Activated CD4-positive, alpha-beta T cell treated with anti-CD3 and anti-CD28 coated beads, Interleukin-2, amount 50 U/mL, for 48 hours (primary cell): ENCODE results near the gene ZNF92.
A peak's percentile ranks its signal among the peaks of the same experiment; 100 is the strongest.

Experiments
- DNase-seq, 2 experiments: peaks; one replicate each; pipeline ENCODE4 v3.0.0-alpha.2; 2020

ZNF92 gene

DNA sequence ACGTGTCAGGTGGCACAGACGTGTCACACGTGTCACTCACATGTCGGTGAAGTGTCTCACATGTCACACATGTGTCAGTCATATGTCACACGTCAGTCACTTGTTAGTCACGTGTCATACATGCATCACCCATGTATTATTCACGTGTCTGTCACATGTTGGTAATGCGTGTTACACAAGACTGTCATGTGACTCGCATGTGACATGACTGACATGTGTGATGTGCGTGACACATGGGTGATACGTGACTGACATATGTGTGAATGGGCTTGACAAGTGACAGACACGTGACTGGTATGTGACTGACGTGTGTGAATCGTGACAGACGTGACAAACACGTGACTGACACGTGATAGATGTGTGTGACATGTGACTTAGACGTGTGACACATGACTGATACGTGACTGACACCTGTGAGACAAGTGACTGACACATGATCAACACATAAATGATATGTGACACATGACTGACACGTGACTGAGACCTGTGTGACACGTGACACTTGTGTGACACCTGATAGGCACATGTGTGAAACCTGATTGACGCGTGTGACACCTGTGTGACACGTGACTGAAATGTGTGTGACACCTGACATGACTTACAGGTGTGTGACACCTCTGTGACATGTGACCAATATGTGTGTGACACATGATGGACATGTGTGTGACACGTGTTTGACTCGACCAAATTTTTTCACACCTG is 56.1 kb downstream of the ZNF92 start:
- DNase-seq, result no peak

GRCh38 chr7:65430344-65431186 is 56.9 kb downstream of the ZNF92 start:
- DNase-seq, result no peak

- DNase-seq, result no peak
These were observed 60.7 kb downstream of the ZNF92 start for GRCh38 chr7:65434307-65434706.

GRCh38 chr7:65436163-65436562 is 62.5 kb downstream of the ZNF92 start:
- DNase-seq, result no peak

GRCh38 chr7:65438598-65438997 is 64.9 kb downstream of the ZNF92 start:
- DNase-seq, result no peak

DNA sequence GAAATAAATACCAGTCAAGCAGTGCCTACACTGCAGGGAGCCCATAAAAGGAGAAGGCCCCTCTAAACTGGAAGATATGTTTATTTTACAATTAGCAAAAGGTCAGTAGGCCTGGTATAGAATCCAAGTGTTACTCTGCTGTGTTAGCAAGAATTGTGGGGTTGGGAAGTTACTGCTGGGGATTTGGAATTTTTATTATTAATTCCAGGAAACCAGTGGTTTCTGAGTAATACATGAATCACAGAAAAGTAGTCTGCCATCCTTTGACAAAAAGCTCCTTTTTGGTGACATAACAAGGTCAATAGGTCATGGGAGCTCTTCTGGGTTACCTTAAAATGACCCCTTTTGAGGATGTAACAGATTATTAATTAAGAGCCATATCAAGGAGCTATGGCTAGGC is 67.4 kb downstream of the ZNF92 start:
- DNase-seq, result no peak

GRCh38 chr7:65444205-65444842 is 70.7 kb downstream of the ZNF92 start:
- DNase-seq, result no peak

- DNase-seq, result no peak
These were observed 71.5 kb downstream of the ZNF92 start for GRCh38 chr7:65444899-65445823.

DNA sequence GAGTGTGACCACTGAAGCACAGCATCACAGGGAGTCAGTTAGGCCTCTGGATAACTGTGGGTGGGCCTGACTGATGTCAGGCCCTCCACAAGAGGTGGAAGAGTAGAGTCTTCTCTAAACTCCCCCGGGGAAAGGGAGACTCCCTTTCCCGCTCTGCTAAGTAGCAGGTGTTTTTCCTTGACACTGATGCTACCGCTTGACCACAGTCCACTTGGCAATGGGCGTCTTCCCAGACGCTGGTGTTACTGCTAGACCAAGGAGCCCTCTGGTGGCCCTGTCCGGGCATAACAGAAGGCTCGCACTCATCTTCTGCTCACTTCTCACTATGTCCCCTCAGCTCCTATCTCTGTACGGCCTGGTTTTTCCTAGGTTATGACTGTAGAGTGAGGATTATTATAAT is 73.4 kb downstream of the ZNF92 start:
- DNase-seq, result peak; percentile 6 to 8

- no peak for DNase-seq
These were observed 75.3 kb downstream of the ZNF92 start for GRCh38 chr7:65448816-65449504.

- no peak for DNase-seq
These were observed 75.8 kb downstream of the ZNF92 start for GRCh38 chr7:65449505-65449852.
